Pancreas (tissue), 10 donors: Measurements from ENCODE around the gene LUC7L. TPM values are rescaled to one million over a fixed set of nuclear protein-coding genes. Genes with fewer than 3 reads are reported as not detected.
"Not testable (repeated sequence)": the region's sequence is repeated elsewhere in the genome, so short reads cannot be mapped to it uniquely, and the experiment has no call there.

ENCODE experiments used
- ATAC-seq, 4 donors: fragments of 200-7000 bp; cut with Tn5 transposase; one replicate each; pipeline versions ENCODE4 v1.8.0 to v1.9.1; 2020; ENCODE audit warnings: mild to moderate bottlenecking in 4 of 4, moderate library complexity in 4 of 4
- DNase-seq, 6 donors: peaks; one replicate each; pipeline ENCODE4 v3.0.0-alpha.2; 2020
- FAIRE-seq: peaks from 2 replicates; lab custom pipeline; 2012; peaks lifted over from hg19 to GRCh38; lab: Jason Lieb, UNC
- H3K27ac ChIP-seq, 4 donors: fragments of 200-600 bp; sonication (generic); 1 replicate in 3 of 4; 2 replicates in 1 of 4; pipeline versions ENCODE4 v1.5.0 to v1.8.0; 2020
- H3K27me3 ChIP-seq, 4 donors: fragments of 200-600 bp; one replicate each; pipeline ENCODE4 v1.8.0; 2021
- H3K36me3 ChIP-seq, 3 donors: fragments of 200-600 bp; sonication (generic) in 1 of 3; one replicate each; pipeline versions ENCODE4 v1.5.0 to v1.8.0; 2020 to 2021
- H3K4me1 ChIP-seq, 3 donors: fragments of 200-600 bp; one replicate each; pipeline ENCODE4 v1.8.0; 2021
- H3K4me3 ChIP-seq, 4 donors: fragments of 200-600 bp; sonication (generic) in 2 of 4; one replicate each; pipeline versions ENCODE4 v1.5.0 to v1.8.0; 2020 to 2021
- H3K9me3 ChIP-seq, 4 donors: fragments of 200-600 bp; one replicate each; pipeline ENCODE4 v1.8.0; 2021
- CTCF ChIP-seq, 4 donors: fragments of 200-600 bp; sonication (generic) in 3 of 4; IDR thresholded peaks; one replicate each; pipeline versions ENCODE4 v1.5.0 to v1.8.0; 2021; ENCODE audit warnings: antibody characterized with exemption in 4 of 4
- WGBS, 2 donors: extraction: QIAGEN DNeasy Blood & Tissue Kit; methylation state at CpG; one replicate each; pipeline ENCODE4 v1.1.7; 2013; 5-methylcytosine and 5-hydroxymethylcytosine counted together
- intact Hi-C, 3 donors: fragments of 100-400 bp; cut with DNase I; formaldehyde crosslinking; loops; one replicate each; pipeline versions ENCODE4 v1.11.1 to v1.14.2; 2022
- polyA plus RNA-seq, 2 donors: library from polyadenylated mRNA; stranded (reverse); fragments of 200-250 nt; gene quantifications; one replicate each; pipeline ENCODE4 v1.2.3, GENCODE V29; 2013
- total RNA-seq, 6 donors: library from RNA; stranded (reverse); fragmentation: NEBNext Ultra II Directional in 4 of 6; extraction: Animal tissue kit (Norgen Biotek cat#: 25700) in 4 of 6; gene quantifications; one replicate each; pipeline versions ENCODE4 v1.2.1 to v1.2.4, GENCODE V29; 2021 to 2023
- donor health status: healthy with polysubstance abuse.
- donor health status: DM: no; HTN: no; CAD: no; lungs with moderate emphysema.
- donor health status: DM: no; HTN: no; CAD: no.
- donor health status: control.
- donor health status: control.
- donor health status: Bipolar disorder and iron deficiency.
- donor health status: DM: yes; HTN: yes; CAD: no.
- donor health status: DM: no; HTN: no; CAD: no.
- donor health status: DM: no; HTN: no; CAD: no.
- donor health status: DM: yes; HTN: yes; CAD: no.

The LUC7L gene
- total and polyA plus RNA-seq, 8 donors, result 20.6 to 333 (median 37.5) TPM

GRCh38 chr16:220021-220420 lies 9.2 kb downstream of the LUC7L start:
- H3K27ac ChIP-seq, result no peak overlapping the region
- H3K4me3 ChIP-seq, result no peak overlapping the region
- no peaks in the 10 kb centered on the region for H3K27me3 ChIP-seq
- H3K36me3 ChIP-seq, result peaks cover 0 to 52% (median 6%) of the 10 kb centered on the region in 3 donors
- FAIRE-seq (no peak), ATAC-seq (no peak), DNase-seq (no peak)
- H3K4me1 ChIP-seq, result no peaks in the 10 kb centered on the region
- 60 to 65% methylated on average over 4 of the region's 4 CpGs for WGBS, 2 donors
- no peaks in the 10 kb centered on the region for H3K9me3 ChIP-seq
- no peak for TF ChIP-seq CTCF (IDR thresholded peaks at IDR 0.05)
- intact Hi-C loops, result no loop called here

- intact Hi-C loops, result no loop called here
These were observed 16.2 kb downstream of the LUC7L start for GRCh38 chr16:212999-213398.

GRCh38 chr16:211631-212180 lies 17.5 kb downstream of the LUC7L start:
- peaks cover 5 to 24% (median 8%) of the 10 kb centered on the region in 3 donors for H3K36me3 ChIP-seq
- H3K9me3 ChIP-seq, FAIRE-seq, H3K4me3 ChIP-seq, H3K27me3 ChIP-seq, H3K27ac ChIP-seq, intact Hi-C loops, H3K4me1 ChIP-seq: not testable (repeated sequence)
- WGBS, 2 donors, result 89 to 92% methylated on average over 14 of the region's 14 CpGs
- peak in 1 of 4 donors; percentile 16 for ATAC-seq
- DNase-seq, result peak in 1 of 6 donors; percentile 49

More at GRCh38 chr16:212999-213398, 16.2 kb downstream of the LUC7L start:
- H3K4me3 ChIP-seq, result no peak overlapping the region
- no peaks in the 10 kb centered on the region for H3K4me1 ChIP-seq
- no peak for TF ChIP-seq CTCF (IDR thresholded peaks at IDR 0.05)
- FAIRE-seq, result no peak
- no peak overlapping the region for H3K27ac ChIP-seq
- H3K36me3 ChIP-seq, result peaks cover 0 to 17% (median 1%) of the 10 kb centered on the region in 3 donors
- H3K27me3 ChIP-seq, result no peaks in the 10 kb centered on the region
- H3K9me3 ChIP-seq, result no peaks in the 10 kb centered on the region
- peak in 1 of 6 donors; percentile 9 for DNase-seq
- WGBS, 2 donors, result 90 to 91% methylated on average over 3 of the region's 3 CpGs
- no peak for ATAC-seq

- 94 to 95% methylated on average over 4 of the region's 4 CpGs for WGBS, 2 donors
- H3K4me1 ChIP-seq, H3K27me3 ChIP-seq, H3K4me3 ChIP-seq, H3K9me3 ChIP-seq, FAIRE-seq, ATAC-seq, DNase-seq, H3K27ac ChIP-seq, intact Hi-C loops: not testable (repeated sequence)
- H3K36me3 ChIP-seq, result peaks cover 5 to 43% (median 17%) of the 10 kb centered on the region in 3 donors
These were observed 19.9 kb downstream of the LUC7L start for GRCh38 chr16:209359-209758.

GRCh38 chr16:204046-204445 lies 25.2 kb downstream of the LUC7L start:
- H3K36me3 ChIP-seq, result peaks cover 5 to 63% (median 17%) of the 10 kb centered on the region in 3 donors
- ATAC-seq, H3K4me3 ChIP-seq, H3K4me1 ChIP-seq, H3K27ac ChIP-seq, intact Hi-C loops, H3K27me3 ChIP-seq, H3K9me3 ChIP-seq, FAIRE-seq: not testable (repeated sequence)
- 91 to 96% methylated on average over 9 of the region's 9 CpGs for WGBS, 2 donors
- DNase-seq, result peak in 1 of 6 donors; percentile 29

- Histone ChIP-seq H3K4me1 (no peaks in the 10 kb centered on the region), H3K9me3 (no peaks in the 10 kb centered on the region), H3K36me3 (peaks cover 5 to 71% (median 17%) of the 10 kb centered on the region in 3 donors), H3K27me3 (no peaks in the 10 kb centered on the region), H3K27ac (no peak overlapping the region), H3K4me3 (no peak overlapping the region)
- FAIRE-seq (no peak), ATAC-seq (no peak), DNase-seq (no peak)
- intact Hi-C loops, result no loop called here
- whole genome bisulfite sequencing, 2 donors, result 97 to 98% methylated on average over 4 of the region's 4 CpGs
- TF ChIP-seq CTCF (IDR thresholded peaks at IDR 0.05), result no peak
These were observed 26.0 kb downstream of the LUC7L start for GRCh38 chr16:203246-203645.
